ENCODE results near the gene PFDN2. TPM values are rescaled to one million over a fixed set of nuclear protein-coding genes. Genes with fewer than 3 reads are reported as not detected.

The PFDN2 gene
- total RNA-seq, 2 experiments from 2014 or later: 66.3 to 68.0 TPM

GRCh38 chr1:161089938-161090337 is 27.9 kb downstream of the PFDN2 start:
- Mint-ChIP-seq H3K36me3 (ENCODE audit: low read depth) (no peaks in the 10 kb centered on the region), H3K4me3 (no peak overlapping the region), H3K9me3 (ENCODE audit: insufficient read depth) (no peaks in the 10 kb centered on the region), H3K27ac (no peak overlapping the region), H3K4me1 (ENCODE audit: low read depth) (peaks cover 31% of the 10 kb centered on the region), H3K27me3 (ENCODE audit: low read depth) (no peaks in the 10 kb centered on the region)
- no peak for DNase-seq
- POLR2A ChIA-PET: no interaction called here
- ATAC-seq: no peak
- CTCF ChIA-PET: interaction anchor here (1.1 to 2.4 kb wide), 4 partner anchors 8 to 99 kb away, joined by 3 to 5 read pairs (median 4); partner anchors contain the start of gene KLHDC9

GRCh38 chr1:161089251-161089924 is 28.4 kb downstream of the PFDN2 start, which contains the start of gene NECTIN4:
NECTIN4 (minus strand) TSS chr1:161089558; CDS start chr1:161089296, 262 bp downstream.
- Mint-ChIP-seq H3K27ac (no peak within 1 kb of the TSS), H3K27me3 (ENCODE audit: low read depth) (no peaks in the 10 kb centered on the region), H3K9me3 (ENCODE audit: insufficient read depth) (no peaks in the 10 kb centered on the region), H3K36me3 (ENCODE audit: low read depth) (no peaks in the 10 kb centered on the region), H3K4me3 (no peak within 1 kb of the TSS), H3K4me1 (ENCODE audit: low read depth) (peaks cover 31% of the 10 kb centered on the region)
- DNase-seq (no peak), ATAC-seq (no peak)
- CTCF ChIA-PET: interaction anchor here (1.1 to 2.4 kb wide), 6 partner anchors 8 to 99 kb away, joined by 3 to 6 read pairs (median 4); partner anchors contain the start of gene KLHDC9
- POLR2A ChIA-PET: interaction anchor here (0.7 kb wide), 1 partner anchor 20 kb away, joined by 3 read pairs; the partner anchor contains the start of gene ARHGAP30

- ChIA-PET CTCF (interaction anchor here (1.2 to 2.4 kb wide), 4 partner anchors 8 to 91 kb away, joined by 3 to 6 read pairs (median 6); no protein-coding TSS in a partner anchor), POLR2A (interaction anchor here (0.7 to 1.0 kb wide), 2 partner anchors 8 to 19 kb away, joined by 3 read pairs; partner anchors contain the start of gene ARHGAP30)
- ATAC-seq (no peak), DNase-seq (no peak)
- H3K36me3 Mint-ChIP-seq (ENCODE audit: low read depth): no peaks in the 10 kb centered on the region
- no peak overlapping the region for H3K4me3 Mint-ChIP-seq
- no peaks in the 10 kb centered on the region for H3K27me3 Mint-ChIP-seq (ENCODE audit: low read depth)
- H3K4me1 Mint-ChIP-seq (ENCODE audit: low read depth): peaks cover 29% of the 10 kb centered on the region
- no peak overlapping the region for H3K27ac Mint-ChIP-seq
- H3K9me3 Mint-ChIP-seq (ENCODE audit: insufficient read depth): no peaks in the 10 kb centered on the region
These were observed 29.2 kb downstream of the PFDN2 start for GRCh38 chr1:161088587-161089110.

DNA sequence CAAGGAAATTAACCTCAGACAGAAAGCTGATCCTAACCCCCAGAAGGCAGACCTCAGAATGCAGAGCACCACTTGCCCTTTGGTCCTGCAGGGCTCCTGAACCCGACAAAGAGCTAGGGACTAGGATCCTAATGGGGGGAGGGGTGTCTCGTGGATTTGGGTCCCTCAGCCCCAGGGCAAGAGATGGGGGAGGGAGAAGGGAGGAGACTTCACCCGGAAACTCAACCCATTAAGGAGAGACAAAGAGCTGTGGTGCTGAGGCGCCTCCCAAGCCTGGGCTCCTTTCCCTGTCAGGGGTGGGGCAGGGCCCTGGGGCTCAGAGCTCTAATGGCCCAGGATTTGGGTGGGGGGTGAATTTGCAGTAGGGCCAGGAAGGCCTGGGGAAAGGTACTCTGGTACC is 31.4 kb downstream of the PFDN2 start:
- POLR2A ChIA-PET: no interaction called here
- DNase-seq: no peak

GRCh38 chr1:161085165-161085564 is 32.7 kb downstream of the PFDN2 start:
- POLR2A ChIA-PET: interaction anchor here (1.2 to 1.3 kb wide), 2 partner anchors 15 to 163 kb away, joined by 4 read pairs; partner anchors contain the start of gene ARHGAP30

More for the DNA sequence above, 31.4 kb downstream of the PFDN2 start:
- CTCF ChIA-PET: interaction anchor here (1.0 to 2.5 kb wide), 2 partner anchors 10 to 11 kb away, joined by 3 to 10 read pairs; no protein-coding TSS in a partner anchor
- Mint-ChIP-seq H3K9me3 (ENCODE audit: insufficient read depth) (no peaks in the 10 kb centered on the region), H3K36me3 (ENCODE audit: low read depth) (no peaks in the 10 kb centered on the region), H3K4me3 (no peak overlapping the region), H3K27ac (no peak overlapping the region), H3K27me3 (ENCODE audit: low read depth) (no peaks in the 10 kb centered on the region), H3K4me1 (ENCODE audit: low read depth) (peaks cover 14% of the 10 kb centered on the region)
- ATAC-seq: no peak

DNA sequence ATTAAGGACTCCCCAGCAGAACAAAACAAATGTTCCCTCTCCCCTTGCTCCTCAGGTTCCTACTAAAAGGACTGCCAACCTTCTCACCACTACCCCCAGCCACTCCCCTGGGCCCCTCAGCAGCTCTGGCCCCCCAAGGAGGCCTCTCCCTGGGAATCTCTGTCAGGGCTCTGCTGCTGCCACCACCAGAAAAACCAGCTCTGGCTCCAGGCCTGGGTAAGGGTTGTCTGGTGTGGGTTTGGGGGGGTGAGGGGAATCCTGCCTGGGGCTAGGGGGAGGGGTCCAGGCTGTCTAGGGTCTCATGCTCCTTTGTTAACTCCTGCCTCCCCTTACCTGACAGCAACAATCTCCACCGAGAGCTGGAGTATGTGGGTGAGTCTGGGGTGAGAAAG is 33.2 kb downstream of the PFDN2 start:
- no peak for DNase-seq
- POLR2A ChIA-PET: interaction anchor here (0.6 to 1.3 kb wide), 3 partner anchors 15 to 261 kb away, joined by 3 to 4 read pairs (median 4); partner anchors contain the start of gene ARHGAP30
- CTCF ChIA-PET: interaction anchor here (1.0 to 2.5 kb wide), 7 partner anchors 12 to 43 kb away, joined by 3 to 14 read pairs (median 3); partner anchors contain the start of gene KLHDC9
- Mint-ChIP-seq H3K4me1 (ENCODE audit: low read depth) (peaks cover 3% of the 10 kb centered on the region), H3K27me3 (ENCODE audit: low read depth) (no peaks in the 10 kb centered on the region), H3K9me3 (ENCODE audit: insufficient read depth) (no peaks in the 10 kb centered on the region), H3K4me3 (no peak overlapping the region), H3K27ac (no peak overlapping the region), H3K36me3 (ENCODE audit: low read depth) (no peaks in the 10 kb centered on the region)
- no peak for ATAC-seq

More at GRCh38 chr1:161085165-161085564, 32.7 kb downstream of the PFDN2 start:
- CTCF ChIA-PET: interaction anchor here (1.0 to 2.5 kb wide), 6 partner anchors 11 to 43 kb away, joined by 3 to 14 read pairs (median 3); partner anchors contain the start of gene KLHDC9
- ATAC-seq (no peak), DNase-seq (no peak)
- peaks cover 4% of the 10 kb centered on the region for H3K4me1 Mint-ChIP-seq (ENCODE audit: low read depth)
- no peaks in the 10 kb centered on the region for H3K36me3 Mint-ChIP-seq (ENCODE audit: low read depth)
- H3K27ac Mint-ChIP-seq: no peak overlapping the region
- no peaks in the 10 kb centered on the region for H3K9me3 Mint-ChIP-seq (ENCODE audit: insufficient read depth)
- no peaks in the 10 kb centered on the region for H3K27me3 Mint-ChIP-seq (ENCODE audit: low read depth)
- no peak overlapping the region for H3K4me3 Mint-ChIP-seq

DNA sequence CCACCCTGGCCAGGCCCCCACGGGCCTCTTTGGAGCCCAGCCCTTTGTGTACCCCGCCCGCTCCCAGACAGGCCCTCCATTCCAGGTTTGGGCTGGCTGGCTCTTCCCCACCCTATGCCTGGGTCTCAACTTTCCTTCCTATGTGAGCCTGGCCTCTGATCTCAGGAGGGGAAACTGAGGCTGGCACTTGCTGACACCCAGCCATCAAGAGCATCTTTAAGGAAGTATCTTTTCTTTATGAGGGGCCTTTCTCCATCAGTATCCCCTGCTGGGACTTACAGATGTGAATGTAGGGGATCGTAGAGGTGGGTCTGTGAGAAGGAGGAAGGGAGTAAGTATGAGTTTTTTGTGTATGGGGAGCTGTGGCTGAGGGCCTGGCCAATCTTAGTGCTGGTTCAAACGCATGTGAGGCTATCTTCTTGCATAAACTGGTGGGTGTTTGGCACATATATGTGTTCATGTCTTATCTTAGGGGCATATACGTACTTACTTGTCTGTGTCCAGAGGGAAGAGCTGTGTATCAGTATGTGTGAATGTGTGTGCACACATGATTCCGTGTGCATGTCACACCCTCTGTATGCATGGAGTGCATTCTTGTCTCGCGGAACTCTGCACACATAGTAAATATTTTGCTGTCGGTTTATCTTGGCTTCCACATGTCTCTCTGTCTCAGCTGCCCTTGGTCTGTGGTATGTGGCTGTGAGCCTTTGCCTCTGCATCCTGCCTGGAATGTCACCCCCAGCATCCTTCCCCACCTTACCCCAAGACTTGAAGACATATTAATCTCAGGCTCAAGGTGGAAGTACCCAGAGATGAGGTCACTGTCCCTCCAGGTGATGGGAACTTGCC is 33.9 kb downstream of the PFDN2 start:
- peaks cover 3% of the 10 kb centered on the region for H3K4me1 Mint-ChIP-seq (ENCODE audit: low read depth)
- H3K27ac Mint-ChIP-seq: no peak overlapping the region
- DNase-seq (no peak), ATAC-seq (peak; percentile 27)
- CTCF ChIA-PET: interaction anchor here (1.0 to 2.3 kb wide), 5 partner anchors 13 to 42 kb away, joined by 3 to 14 read pairs (median 3); no protein-coding TSS in a partner anchor
- POLR2A ChIA-PET: interaction anchor here (0.6 to 1.3 kb wide), 3 partner anchors 14 to 261 kb away, joined by 3 to 4 read pairs (median 4); partner anchors contain the start of gene ARHGAP30
- peaks cover 4% of the 10 kb centered on the region for H3K27me3 Mint-ChIP-seq (ENCODE audit: low read depth)
- no peak overlapping the region for H3K4me3 Mint-ChIP-seq
- no peaks in the 10 kb centered on the region for H3K9me3 Mint-ChIP-seq (ENCODE audit: insufficient read depth)
- H3K36me3 Mint-ChIP-seq (ENCODE audit: low read depth): no peaks in the 10 kb centered on the region

GRCh38 chr1:161082996-161083747 is 34.7 kb downstream of the PFDN2 start:
- ATAC-seq (no peak), DNase-seq (no peak)
- ChIA-PET CTCF (interaction anchor here (1.0 to 2.2 kb wide), 3 partner anchors 13 to 14 kb away, joined by 3 to 9 read pairs (median 7); partner anchors contain the start of gene ARHGAP30), POLR2A (no interaction called here)
- Mint-ChIP-seq H3K27ac (no peak overlapping the region), H3K4me1 (ENCODE audit: low read depth) (peaks cover 3% of the 10 kb centered on the region), H3K27me3 (ENCODE audit: low read depth) (peaks cover 5% of the 10 kb centered on the region), H3K9me3 (ENCODE audit: insufficient read depth) (no peaks in the 10 kb centered on the region), H3K36me3 (ENCODE audit: low read depth) (no peaks in the 10 kb centered on the region), H3K4me3 (no peak overlapping the region)

DNA sequence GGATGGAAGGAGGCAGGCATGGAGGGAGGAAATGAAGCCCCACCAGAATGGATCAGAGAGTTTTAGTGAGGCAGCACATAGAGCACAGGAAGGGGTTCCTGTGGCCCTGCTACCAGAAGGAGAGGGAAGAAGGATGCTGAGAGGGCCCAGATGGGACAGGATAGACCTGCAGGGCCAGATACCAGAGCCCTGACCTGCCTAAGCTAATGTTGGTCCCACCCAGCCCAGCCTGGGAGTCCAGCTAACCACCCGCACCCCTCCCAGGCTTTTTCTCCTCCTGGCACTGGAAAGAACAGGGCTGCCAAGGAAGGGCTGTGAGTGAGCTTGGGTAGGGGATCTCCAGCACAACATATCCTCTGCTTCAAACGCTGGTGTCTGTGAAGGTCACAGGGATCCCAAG is 35.4 kb downstream of the PFDN2 start:
- Mint-ChIP-seq H3K9me3 (ENCODE audit: insufficient read depth) (no peaks in the 10 kb centered on the region), H3K36me3 (ENCODE audit: low read depth) (no peaks in the 10 kb centered on the region), H3K4me1 (ENCODE audit: low read depth) (peaks cover 3% of the 10 kb centered on the region), H3K4me3 (no peak overlapping the region), H3K27me3 (ENCODE audit: low read depth) (peaks cover 5% of the 10 kb centered on the region), H3K27ac (no peak overlapping the region)
- ATAC-seq (no peak), DNase-seq (no peak)
- CTCF ChIA-PET: interaction anchor here (1.6 to 2.2 kb wide), 2 partner anchors 12 to 14 kb away, joined by 7 to 9 read pairs; partner anchors contain the start of gene ARHGAP30
- POLR2A ChIA-PET: no interaction called here

- H3K27me3 Mint-ChIP-seq (ENCODE audit: low read depth): peaks cover 5% of the 10 kb centered on the region
These were observed 36.3 kb downstream of the PFDN2 start for GRCh38 chr1:161081519-161081918.

More at GRCh38 chr1:161081519-161081918, 36.3 kb downstream of the PFDN2 start:
- POLR2A ChIA-PET: interaction anchor here (0.6 kb wide), 1 partner anchor 16 kb away, joined by 3 read pairs; no protein-coding TSS in a partner anchor
- no peaks in the 10 kb centered on the region for H3K9me3 Mint-ChIP-seq (ENCODE audit: insufficient read depth)
- no peak for ATAC-seq
- H3K36me3 Mint-ChIP-seq (ENCODE audit: low read depth): no peaks in the 10 kb centered on the region
- no peak overlapping the region for H3K27ac Mint-ChIP-seq
- H3K4me1 Mint-ChIP-seq (ENCODE audit: low read depth): peaks cover 3% of the 10 kb centered on the region
- CTCF ChIA-PET: interaction anchor here (1.6 to 16.9 kb wide), 3 partner anchors 11 to 16 kb away, joined by 7 to 292 read pairs (median 9); partner anchors contain the start of genes ARHGAP30 and KLHDC9
- no peak for DNase-seq
- no peak overlapping the region for H3K4me3 Mint-ChIP-seq

Measured in activated CD8-positive, alpha-beta T cell treated with anti-CD3 and anti-CD28 coated beads, Interleukin-2, amount 10 ng/mL, durations not matched to agents 7 days and 5 days (primary cell).